D341Med (cell line): ENCODE measurements around the gene PLPPR1.
"Not testable (repeated sequence)": the region's sequence is repeated elsewhere in the genome, so short reads cannot be mapped to it uniquely, and the experiment has no call there.

ENCODE experiments used
- DNase-seq: peaks from one replicate; pipeline ENCODE4 v3.0.0; 2012; ENCODE audit warnings: low spot score

PLPPR1 gene

GRCh38 chr9:101028346-101029314 lies at the start of gene PLPPR1:
PLPPR1 (plus strand) TSS chr9:101028727.
- DNase-seq = peak; percentile 92

- no peak for DNase-seq
These were observed 38.8 kb upstream of the PLPPR1 start for GRCh38 chr9:100989731-100990130.

DNA sequence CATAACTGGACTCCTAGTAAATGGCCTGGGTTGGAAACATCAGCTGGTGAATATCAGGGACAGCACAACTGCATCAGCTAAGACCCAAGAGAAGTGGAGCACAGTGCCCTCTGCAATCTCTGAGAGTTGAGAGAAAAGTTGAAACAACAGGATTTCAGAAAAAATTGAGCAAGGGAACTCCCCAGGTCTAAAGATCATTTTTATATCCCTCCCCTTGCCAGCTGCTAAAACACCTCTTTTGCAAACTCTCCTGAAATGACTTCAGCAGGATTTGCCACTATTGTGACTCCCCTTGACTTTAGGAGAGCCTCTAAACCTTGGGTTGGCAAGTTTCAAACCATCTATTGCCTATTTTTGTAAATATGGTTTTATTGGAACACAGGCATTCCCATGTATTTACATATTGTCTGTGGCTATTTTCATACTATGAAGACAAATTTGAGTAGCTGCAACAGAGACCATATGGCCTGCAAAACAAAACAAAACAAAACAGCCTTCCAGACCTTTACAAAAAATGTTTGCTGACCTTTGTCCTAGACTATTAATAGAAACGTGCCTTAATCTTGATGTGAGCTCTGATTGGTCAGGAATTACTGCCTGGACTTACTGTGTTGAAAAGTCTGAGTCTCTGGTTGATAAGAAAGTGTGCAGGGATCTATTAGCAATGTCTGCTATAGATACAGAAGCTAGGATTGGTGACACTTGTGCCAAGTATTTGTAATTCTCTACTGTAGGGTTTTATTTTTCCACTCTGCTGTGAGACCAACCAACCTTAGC lies 37.7 kb upstream of the PLPPR1 start:
- DNase-seq = no peak

- no peak for DNase-seq
These were observed 35.9 kb upstream of the PLPPR1 start for GRCh38 chr9:100992632-100993031.

DNA sequence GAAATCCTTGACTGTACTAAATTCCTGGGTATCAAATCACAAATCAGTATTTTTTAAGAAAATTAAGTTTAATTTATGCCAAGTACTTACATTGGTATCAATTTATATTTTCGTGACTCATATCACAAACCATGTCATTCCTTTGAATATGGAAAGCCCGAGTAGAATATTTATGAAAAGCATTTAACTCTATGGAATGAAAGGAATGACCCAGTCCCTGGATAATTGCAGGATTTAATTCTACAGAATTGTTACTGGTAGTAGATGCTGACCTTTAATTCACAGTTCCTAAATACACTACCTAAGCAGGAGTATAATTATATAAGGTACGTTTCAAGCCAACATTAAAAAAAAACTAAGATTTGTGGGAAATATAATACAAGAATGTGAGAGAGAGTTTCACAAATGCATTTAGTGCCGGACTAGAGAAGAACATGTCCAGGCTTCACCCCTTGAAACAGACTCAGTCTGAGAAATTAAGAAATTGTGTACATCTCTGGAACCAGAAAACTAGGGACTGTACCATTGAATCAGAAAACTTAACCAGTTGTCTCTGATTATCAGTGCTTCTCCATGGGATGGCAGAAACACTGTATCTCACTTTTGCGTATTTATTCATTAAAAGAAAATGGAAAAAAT lies 28.5 kb upstream of the PLPPR1 start:
- DNase-seq = no peak

DNA sequence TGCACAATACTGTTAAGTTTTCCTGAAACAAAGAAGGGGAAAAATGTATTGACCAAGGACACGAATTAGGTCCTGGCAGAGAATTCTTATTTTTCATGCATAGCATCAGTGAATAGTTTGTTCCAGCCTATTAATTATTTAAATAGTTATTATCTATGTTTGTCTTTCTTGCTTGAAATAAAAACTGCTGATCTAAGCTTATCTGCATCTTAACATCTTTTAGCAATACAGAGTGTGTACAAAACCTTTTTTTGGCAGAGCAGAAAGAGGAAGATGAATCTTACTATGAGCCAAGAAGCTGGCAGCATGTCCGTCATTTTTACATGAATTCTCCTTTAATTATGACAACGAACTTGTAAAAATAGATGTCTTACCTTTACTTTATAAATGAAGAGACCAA lies 23.3 kb upstream of the PLPPR1 start:
- DNase-seq = no peak

DNA sequence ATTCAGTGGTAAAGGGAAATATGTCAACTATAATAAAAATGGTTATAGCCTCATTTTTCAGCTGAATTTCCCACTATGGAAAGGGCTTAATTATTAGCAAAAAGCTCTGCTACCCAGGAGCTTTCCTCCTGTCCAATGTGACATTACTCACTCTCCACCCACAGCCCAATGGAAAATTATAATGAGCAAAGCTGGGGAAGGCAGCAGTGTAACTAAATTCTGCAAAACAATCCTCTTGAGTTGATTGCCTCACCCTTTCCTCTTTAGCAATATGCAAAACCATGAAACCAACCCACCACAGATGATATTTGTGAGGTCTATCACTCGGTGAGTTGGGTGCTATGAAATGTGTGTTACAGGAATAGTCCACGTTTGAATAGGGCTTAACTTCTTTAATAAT lies 14.0 kb upstream of the PLPPR1 start:
- no peak for DNase-seq

DNA sequence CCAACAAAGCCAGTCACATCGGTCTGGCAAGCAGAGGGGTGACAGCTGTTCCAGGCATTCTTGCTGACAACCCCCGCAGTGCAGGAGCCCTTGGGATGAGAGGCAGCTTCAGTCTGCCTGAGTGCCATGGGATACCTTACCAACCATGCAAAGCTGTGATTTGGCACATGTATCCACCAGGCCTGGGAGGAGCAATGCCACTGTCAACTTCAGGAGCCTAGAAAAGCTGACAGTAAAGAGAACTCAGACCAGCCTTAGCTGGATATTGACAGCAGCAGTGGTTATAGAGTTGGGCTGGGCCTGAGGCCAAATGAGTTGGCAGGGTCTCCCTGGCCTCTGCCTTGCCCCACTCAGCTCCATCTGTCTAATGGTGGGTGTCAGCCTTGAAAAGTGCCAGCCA lies 10.1 kb upstream of the PLPPR1 start:
- peak; percentile 46 for DNase-seq

DNA sequence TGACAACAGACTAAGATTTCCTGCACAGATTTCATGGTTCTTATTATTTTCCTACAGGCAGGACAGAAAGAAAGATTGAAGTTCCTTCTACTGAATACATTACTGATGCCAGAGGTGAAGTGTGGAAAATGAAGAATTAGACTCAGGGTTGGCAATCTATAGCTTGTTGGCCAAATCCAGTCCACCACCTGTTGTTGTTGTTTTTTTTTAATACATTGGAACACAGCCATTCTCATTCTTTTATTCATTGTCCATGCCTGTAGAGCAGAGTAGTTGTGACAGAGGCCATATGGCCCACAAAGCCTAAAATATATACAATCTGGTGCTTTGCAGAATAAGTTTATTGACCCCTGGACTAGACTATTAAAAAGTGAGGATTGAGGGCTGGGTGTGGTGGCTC lies 5.8 kb upstream of the PLPPR1 start:
- DNase-seq = no peak

DNA sequence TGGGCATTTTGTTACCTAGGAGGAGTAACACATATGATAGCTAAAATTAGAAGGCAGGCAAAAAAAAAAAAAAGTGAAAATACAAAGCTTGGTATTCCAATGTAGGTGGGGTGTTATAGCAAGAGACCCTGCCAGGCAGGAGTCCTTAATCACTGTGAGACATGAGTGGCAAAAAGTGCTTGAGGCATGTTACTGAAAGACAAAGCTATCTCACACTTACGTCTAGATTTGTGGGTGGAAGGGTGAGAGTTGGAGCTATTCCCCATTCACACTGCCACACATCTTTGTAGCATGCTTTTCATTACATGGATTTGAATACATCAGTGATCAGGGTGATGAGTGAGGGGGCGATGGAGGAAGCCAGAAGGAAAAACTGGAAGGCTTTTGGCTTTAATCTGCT lies 2.6 kb upstream of the PLPPR1 start:
- no peak for DNase-seq

- DNase-seq = no peak
These were observed 1.7 kb upstream of the PLPPR1 start for GRCh38 chr9:101026824-101027223.

- no peak for DNase-seq
These were observed 1.3 kb upstream of the PLPPR1 start for GRCh38 chr9:101027236-101027635.

- DNase-seq = no peak
These were observed 688 bp upstream of the PLPPR1 start for GRCh38 chr9:101027733-101028345.

- peak; percentile 58 for DNase-seq
These were observed 973 bp downstream of the PLPPR1 start for GRCh38 chr9:101029315-101030085.

DNA sequence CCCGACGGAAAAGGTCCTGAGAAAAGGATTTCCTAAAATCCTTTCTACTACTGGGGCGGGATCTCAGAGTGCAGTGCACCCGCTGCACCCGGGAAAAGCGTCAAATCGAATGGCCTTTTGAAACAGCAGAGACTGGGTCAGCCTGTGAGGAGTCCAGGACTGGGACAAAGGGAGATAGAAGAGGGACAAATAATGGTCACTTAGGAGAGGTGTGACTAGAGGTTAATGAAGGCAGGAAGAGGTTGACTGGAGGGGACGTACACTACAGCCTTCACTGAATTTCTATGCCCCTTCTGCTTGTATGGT lies 1.5 kb downstream of the PLPPR1 start:
- no peak for DNase-seq

- DNase-seq = no peak
These were observed 3.9 kb downstream of the PLPPR1 start for GRCh38 chr9:101032426-101032825.

DNA sequence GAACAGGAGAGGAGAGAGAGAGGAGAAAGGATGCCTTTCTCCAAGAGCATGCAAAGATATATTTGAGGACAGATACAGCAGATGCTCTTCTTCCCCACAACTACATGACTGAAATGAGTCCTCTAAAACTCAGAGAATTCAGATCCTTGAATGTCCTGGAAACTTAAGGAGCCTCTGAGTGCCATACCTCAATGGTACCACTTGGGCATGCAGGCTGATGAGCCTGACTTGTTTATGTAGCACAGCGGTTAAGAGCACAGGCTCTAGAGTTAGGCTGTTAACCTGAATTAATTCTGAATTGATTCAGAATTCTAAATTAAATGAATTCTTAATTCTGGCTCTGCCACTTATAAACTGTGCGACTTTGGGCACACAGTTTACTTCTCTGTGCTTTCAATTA lies 5.7 kb downstream of the PLPPR1 start:
- no peak for DNase-seq

GRCh38 chr9:101035098-101035497 lies 6.6 kb downstream of the PLPPR1 start:
- no peak for DNase-seq

DNA sequence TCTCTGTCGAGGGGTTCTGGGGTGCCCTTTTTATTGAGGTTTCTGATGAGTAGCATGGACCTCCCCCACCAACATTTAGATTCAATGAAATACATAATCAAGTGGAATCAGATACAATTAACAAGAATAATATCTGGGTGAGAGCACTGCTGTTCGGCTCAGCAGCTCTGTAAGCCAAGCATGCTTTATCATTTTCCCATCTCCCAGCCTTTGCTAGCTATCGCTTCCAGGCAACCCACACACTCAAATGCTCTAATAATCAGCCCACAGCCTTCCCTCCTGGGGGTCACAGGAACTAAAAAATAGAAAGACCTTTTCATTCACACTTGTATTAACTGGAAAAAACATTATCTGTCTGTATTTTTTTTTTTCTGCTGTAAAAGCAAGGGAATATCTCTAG lies 8.9 kb downstream of the PLPPR1 start:
- no peak for DNase-seq

DNA sequence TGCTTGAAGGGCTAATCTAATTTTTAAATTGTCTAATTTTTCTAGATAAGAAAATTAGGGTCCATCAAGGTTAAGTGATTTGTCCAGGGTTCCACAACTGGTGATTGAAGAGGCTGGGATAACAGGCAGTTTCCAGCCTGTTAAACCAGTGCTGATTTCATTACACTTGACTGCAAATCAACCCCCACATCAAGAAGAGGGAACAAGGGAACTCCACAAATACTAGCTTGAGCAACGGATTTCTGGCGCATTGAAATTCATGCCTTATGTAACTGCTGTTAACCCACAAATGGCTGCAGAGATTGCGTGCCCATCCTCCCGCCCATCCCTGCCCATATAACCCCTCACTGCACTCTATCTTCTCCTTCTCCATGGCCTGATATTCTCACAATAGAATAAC lies 10.0 kb downstream of the PLPPR1 start:
- DNase-seq = no peak

GRCh38 chr9:101039581-101039980 lies 11.1 kb downstream of the PLPPR1 start:
- DNase-seq = not testable (repeated sequence)
